GM12864 (cell line): Measurements from ENCODE around the gene PELI2.

ENCODE experiments used
- DNase-seq: peaks from one replicate; pipeline ENCODE4 v3.0.0-alpha.2; 2011; ENCODE audit warnings: low read depth
- H3K4me3 ChIP-seq: 2 replicates; pipeline ENCODE4 v1.5.1; 2011; ENCODE audit warnings: mild to moderate bottlenecking, low read depth, low read length, control low read depth
- TF ChIP-seq, protein P1 (sequence below): IDR thresholded peaks from 2 replicates; pipeline ENCODE4 v1.5.1; 2011; ENCODE audit warnings: low read depth, mild to moderate bottlenecking, moderate library complexity, low read length, control low read depth, inconsistent platforms; ENCODE audit errors: missing control alignments

Gene PELI2

GRCh38 chr14:56198438-56198837 is 80.2 kb downstream of the PELI2 start:
- no peak for DNase-seq
- TF ChIP-seq, protein P1, sequence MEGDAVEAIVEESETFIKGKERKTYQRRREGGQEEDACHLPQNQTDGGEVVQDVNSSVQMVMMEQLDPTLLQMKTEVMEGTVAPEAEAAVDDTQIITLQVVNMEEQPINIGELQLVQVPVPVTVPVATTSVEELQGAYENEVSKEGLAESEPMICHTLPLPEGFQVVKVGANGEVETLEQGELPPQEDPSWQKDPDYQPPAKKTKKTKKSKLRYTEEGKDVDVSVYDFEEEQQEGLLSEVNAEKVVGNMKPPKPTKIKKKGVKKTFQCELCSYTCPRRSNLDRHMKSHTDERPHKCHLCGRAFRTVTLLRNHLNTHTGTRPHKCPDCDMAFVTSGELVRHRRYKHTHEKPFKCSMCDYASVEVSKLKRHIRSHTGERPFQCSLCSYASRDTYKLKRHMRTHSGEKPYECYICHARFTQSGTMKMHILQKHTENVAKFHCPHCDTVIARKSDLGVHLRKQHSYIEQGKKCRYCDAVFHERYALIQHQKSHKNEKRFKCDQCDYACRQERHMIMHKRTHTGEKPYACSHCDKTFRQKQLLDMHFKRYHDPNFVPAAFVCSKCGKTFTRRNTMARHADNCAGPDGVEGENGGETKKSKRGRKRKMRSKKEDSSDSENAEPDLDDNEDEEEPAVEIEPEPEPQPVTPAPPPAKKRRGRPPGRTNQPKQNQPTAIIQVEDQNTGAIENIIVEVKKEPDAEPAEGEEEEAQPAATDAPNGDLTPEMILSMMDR: no peak
- no peak overlapping the region for H3K4me3 ChIP-seq

GRCh38 chr14:56199095-56199981 is 81.1 kb downstream of the PELI2 start:
- peak; percentile 24 for DNase-seq
- no peak overlapping the region for H3K4me3 ChIP-seq
- TF ChIP-seq, protein P1: no peak

DNA sequence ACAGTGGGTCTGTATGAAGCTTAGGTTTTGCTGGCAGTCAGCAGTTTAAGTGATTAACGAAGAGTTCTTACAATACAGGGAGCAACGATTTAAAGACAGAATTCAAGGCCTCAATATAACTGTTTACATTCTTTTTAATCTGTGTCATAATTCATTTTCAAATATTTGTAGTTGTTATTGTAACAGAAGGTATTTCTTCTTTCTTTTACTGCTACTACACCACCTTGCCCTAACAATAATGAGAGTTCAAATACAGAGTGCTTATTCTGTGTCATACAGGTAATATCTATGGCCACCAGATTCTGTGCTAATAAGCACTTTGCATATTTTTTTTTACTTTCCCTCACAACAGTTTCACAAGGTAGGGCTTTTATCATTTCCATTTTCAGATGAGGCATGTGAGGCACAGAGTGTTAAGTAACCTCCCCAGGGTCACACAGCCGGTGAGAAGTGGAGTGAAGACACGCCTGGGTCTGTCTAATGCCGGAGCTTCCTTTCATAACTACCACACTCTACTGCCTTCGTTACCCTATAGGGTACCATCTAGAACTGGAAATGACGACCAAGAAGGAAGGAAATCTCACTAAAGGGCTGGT is 81.9 kb downstream of the PELI2 start:
- TF ChIP-seq, protein P1: no peak
- no peak overlapping the region for H3K4me3 ChIP-seq
- DNase-seq: peak; percentile 46

GRCh38 chr14:56202256-56202655 is 84.0 kb downstream of the PELI2 start:
- TF ChIP-seq, protein P1: no peak
- no peak for DNase-seq
- no peak overlapping the region for H3K4me3 ChIP-seq

- no peak for DNase-seq
Measured at GRCh38 chr14:56205881-56206280, 87.7 kb downstream of the PELI2 start.

GRCh38 chr14:56206596-56206995 is 88.4 kb downstream of the PELI2 start:
- no peak overlapping the region for H3K4me3 ChIP-seq
- DNase-seq: no peak
- TF ChIP-seq, protein P1: no peak

More at GRCh38 chr14:56205881-56206280, 87.7 kb downstream of the PELI2 start:
- TF ChIP-seq, protein P1: no peak
- no peak overlapping the region for H3K4me3 ChIP-seq
